NAMALWA (cell line): ENCODE measurements around the gene MAPK7.
"Not testable (repeated sequence)": the region's sequence is repeated elsewhere in the genome, so short reads cannot be mapped to it uniquely, and the experiment has no call there.

Experiments
- DNase-seq: peaks from one replicate; pipeline ENCODE4 v3.0.0-alpha.2; 2015; ENCODE audit warnings: low spot score

MAPK7 gene

GRCh38 chr17:19343256-19343630 is 35.1 kb upstream of the MAPK7 start:
- no peak for DNase-seq

- no peak for DNase-seq
Observed at GRCh38 chr17:19343671-19344151, 34.6 kb upstream of the MAPK7 start.

DNA sequence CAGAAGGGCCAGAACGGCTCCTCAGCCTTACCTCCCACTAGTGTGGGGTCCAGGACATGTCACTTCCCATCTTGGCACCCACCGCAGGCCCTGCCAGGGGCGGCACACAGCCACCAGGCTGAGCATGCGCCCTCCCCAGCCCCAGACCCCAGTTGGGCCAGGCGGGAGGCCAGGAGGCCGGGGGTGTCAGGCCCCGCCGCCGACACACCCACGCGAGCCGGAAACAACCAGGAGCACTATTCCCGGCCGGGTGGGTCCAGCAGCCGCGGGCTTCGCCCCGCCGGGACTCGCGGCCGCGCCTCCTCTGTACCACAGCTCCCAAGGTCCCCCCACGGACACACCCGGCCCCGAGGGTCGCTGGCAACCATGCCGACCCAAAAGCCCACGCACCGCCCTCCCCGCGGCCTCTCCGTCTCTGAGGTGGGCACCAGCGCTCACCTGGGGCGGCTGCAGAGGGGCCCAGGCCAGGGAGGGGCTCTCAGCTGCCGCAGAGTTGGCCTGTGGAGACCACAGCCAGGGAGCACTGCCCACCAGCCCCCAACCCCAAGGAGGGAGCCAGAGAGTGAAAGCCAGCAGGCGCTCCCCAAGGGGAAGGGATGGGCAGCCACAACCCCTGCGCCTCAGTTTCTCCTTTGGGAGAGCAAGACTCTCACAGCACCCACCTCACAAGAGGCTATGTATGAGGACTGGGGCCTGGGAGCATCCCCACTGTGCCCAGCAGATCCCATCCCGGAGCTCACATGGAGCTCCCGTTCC is 33.8 kb upstream of the MAPK7 start:
- no peak for DNase-seq

DNA sequence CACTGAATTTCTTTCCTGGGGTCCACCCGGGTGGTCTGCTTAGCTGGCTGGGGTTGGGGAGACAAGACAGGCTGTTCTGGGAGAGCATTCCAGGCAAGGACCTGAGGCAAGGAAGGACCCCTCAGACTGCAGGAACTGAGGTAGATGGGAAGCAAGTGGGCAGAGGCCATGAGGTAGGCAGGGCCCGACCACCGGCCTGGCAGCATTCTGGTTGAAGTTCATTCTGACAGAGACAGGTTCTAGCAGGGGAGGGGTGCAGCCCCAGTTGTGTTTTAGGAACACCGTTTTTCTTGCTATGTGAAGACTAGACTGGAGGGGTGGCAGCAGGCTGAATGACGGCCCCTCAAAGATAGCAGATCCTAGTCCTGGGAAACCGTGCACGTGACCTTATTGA is 33.2 kb upstream of the MAPK7 start:
- DNase-seq = no peak

- no peak for DNase-seq
Observed at GRCh38 chr17:19345486-19346350, 32.6 kb upstream of the MAPK7 start.

GRCh38 chr17:19346351-19347255 is 31.7 kb upstream of the MAPK7 start:
- peak; percentile 46 for DNase-seq

GRCh38 chr17:19347323-19348080 is 30.8 kb upstream of the MAPK7 start:
- no peak for DNase-seq

DNA sequence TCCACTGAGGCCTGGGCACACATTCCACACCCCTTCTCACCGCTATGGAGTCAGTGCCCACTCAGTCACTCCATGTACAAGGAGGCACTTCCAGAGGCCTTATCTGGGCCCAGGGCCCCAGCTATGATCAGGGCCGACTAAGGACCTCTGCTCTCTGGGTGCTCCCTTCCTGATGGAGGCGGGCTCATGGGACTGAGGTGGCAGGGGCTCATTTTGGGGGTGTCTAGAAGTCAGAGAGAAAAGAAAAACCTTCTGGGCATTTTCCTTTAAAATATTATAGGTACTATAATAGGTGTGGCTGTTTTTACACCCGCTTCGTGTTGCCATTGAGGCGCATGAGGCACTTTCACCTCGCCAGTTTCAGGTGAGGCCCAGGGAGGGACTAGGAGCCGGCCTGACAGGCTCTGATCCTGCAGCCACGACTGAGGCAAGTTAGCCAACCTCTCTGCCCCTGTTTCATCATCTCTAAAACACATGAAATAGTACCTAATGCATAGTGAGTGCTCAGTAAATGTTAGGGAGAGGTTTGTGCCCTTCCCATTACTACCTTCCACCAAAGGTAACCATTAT is 30.1 kb upstream of the MAPK7 start:
- no peak for DNase-seq

- no peak for DNase-seq
Observed at GRCh38 chr17:19348806-19349205, 29.5 kb upstream of the MAPK7 start.

DNA sequence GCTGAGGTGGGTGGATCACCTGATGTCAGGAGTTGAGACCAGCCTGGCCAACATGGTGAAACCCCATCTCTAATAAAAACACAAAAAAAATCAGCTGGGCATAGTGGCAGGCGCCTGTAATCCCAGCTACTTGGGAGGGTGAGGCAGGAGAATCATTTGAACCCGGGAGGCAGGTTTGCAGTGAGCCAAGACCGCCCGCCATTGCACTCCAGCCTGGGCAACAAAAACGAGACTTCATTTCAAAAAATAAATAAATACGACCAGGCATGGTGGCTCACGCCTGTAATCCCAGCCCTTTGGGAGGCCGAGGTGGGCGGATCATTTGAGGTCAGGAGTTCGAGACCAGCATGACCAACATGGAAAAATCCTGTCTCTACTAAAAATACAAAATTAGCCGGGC is 24.9 kb upstream of the MAPK7 start:
- not testable (repeated sequence) for DNase-seq

- no peak for DNase-seq
Observed at GRCh38 chr17:19354748-19355147, 23.6 kb upstream of the MAPK7 start.

DNA sequence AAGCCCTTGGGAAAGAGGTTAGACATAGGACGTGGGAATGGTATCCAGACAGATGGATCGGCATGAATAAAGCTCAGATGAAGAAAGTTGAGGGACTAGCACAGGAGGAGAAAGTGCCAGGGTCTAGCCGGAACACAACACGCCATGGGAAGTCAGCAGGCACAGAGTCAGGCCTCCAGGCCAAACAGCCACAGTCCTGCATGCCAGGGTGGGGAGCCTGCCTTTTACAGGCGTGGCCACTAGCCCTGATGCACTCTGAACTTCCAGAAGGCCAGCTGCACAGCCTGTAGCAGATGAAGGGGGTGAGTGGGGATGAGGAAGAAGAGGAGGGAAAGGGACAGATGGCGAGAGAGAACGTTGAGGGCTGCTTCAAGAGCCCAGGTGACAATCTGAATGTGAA is 20.9 kb upstream of the MAPK7 start:
- DNase-seq = no peak

- DNase-seq = no peak
Observed at GRCh38 chr17:19357761-19358160, 20.5 kb upstream of the MAPK7 start.

- DNase-seq = no peak
Observed at GRCh38 chr17:19359151-19359550, 19.1 kb upstream of the MAPK7 start.

- DNase-seq = no peak
Observed at GRCh38 chr17:19359856-19360255, 18.4 kb upstream of the MAPK7 start.

DNA sequence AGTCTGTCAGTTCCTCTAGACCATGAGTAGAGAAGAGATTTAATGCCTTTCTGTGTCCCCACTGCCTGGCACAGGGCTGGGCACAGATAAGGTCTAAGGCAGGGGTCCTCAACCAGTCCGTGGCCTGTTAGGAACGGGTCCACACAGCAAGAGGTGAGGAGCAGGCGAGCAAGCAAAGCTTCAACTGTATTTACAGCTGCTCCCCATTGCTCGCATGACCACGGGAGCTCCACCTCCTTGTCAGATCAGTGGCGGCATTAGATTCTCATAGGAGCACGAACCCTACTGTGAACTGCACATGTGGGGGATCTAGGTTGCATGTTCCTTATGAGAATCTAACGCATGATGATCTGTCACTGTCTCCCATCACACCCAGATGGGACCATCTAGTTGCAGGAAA is 17.5 kb upstream of the MAPK7 start:
- no peak for DNase-seq

- DNase-seq = no peak
Observed at GRCh38 chr17:19361326-19361725, 17.0 kb upstream of the MAPK7 start.

DNA sequence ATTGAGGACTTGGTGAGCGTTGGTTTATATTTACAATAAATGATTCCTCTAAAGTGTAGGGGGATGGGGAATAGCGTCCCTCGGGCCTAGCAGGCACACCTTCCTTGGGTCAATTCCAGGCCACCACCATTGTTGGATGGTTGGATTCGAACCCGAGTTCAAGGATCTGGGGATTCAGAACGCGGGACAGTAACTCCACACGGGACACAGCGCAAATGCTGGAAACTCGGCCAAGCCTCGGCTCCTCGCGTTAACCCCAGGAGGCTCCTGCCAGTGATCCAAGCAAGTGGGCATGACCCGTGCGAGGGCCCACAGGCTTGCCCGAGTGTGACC is 16.4 kb upstream of the MAPK7 start:
- no peak for DNase-seq

- peak; percentile 85 for DNase-seq
Observed at GRCh38 chr17:19362277-19363113, 15.8 kb upstream of the MAPK7 start, which contains the start of gene B9D1. B9D1 (minus strand) TSS chr17:19362723; CDS start chr17:19362569, 154 bp downstream.

DNA sequence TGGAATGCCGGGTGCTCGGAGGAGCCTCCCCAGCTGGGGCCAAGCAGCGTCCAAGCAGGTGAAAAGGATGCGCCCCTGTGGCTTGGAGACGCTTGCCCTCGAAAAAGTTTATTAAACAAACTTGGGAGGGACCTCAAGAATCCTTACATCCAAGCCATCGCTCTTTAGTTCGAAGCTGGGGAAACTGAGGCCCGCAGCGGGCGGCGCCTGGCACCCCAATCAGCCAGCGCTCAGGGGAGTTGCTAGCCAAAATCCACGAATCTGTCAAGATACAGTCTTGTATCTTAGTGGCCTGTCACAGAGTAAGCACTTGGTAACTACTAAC is 15.2 kb upstream of the MAPK7 start:
- DNase-seq = no peak
